ENCODE measurements around the gene SEMA3E. TPM values are rescaled to one million over a fixed set of nuclear protein-coding genes. Genes with fewer than 3 reads are reported as not detected.

SEMA3E gene
- total and polyA plus RNA-seq, 8 donors, result 0.19 to 9.2 (median 0.93) TPM; not detected in 1

- H3K27ac ChIP-seq, result no peak overlapping the region
- H3K4me3 ChIP-seq, result no peak overlapping the region
- intact Hi-C loops (cut with DNase I; ENCODE audit: low total_unique reads), result no loop called here
- no peaks in the 10 kb centered on the region for H3K4me1 ChIP-seq
- no peaks in the 10 kb centered on the region for H3K9me3 ChIP-seq
- no peaks in the 10 kb centered on the region for H3K36me3 ChIP-seq
- 49 to 62% (median 56%) methylated on average over 3 of the region's 3 CpGs for WGBS, 5 donors
- TF ChIP-seq CTCF (IDR thresholded peaks at IDR 0.05) (no peak), POLR2AphosphoS5 (IDR thresholded peaks at IDR 0.05) (no peak), POLR2A (IDR thresholded peaks at IDR 0.05) (no peak), EP300 (IDR thresholded peaks at IDR 0.05) (no peak)
- DNase-seq, result no peak
- H3K27me3 ChIP-seq, result no peaks in the 10 kb centered on the region
Measured at GRCh38 chr7:83517035-83517700, 131.8 kb downstream of the SEMA3E start.

- DNase-seq, result peak in 1 of 2 donors; percentile 11
- H3K4me1 ChIP-seq, result no peaks in the 10 kb centered on the region
- no peak overlapping the region for H3K4me3 ChIP-seq
- no peaks in the 10 kb centered on the region for H3K36me3 ChIP-seq
- H3K9me3 ChIP-seq, result no peaks in the 10 kb centered on the region
- TF ChIP-seq EP300 (IDR thresholded peaks at IDR 0.05) (no peak), POLR2AphosphoS5 (IDR thresholded peaks at IDR 0.05) (no peak), CTCF (IDR thresholded peaks at IDR 0.05) (no peak), POLR2A (IDR thresholded peaks at IDR 0.05) (no peak)
- H3K27ac ChIP-seq, result no peak overlapping the region
- 7 to 30% (median 13%) methylated on average over 3 of the region's 3 CpGs for WGBS, 5 donors
- intact Hi-C loops (cut with DNase I; ENCODE audit: low total_unique reads), result no loop called here
- H3K27me3 ChIP-seq, result no peaks in the 10 kb centered on the region
Measured at GRCh38 chr7:83514977-83515376, 134.0 kb downstream of the SEMA3E start.

GRCh38 chr7:83509255-83510021 is 139.5 kb downstream of the SEMA3E start:
- no peak for DNase-seq
- Histone ChIP-seq H3K27me3 (no peaks in the 10 kb centered on the region), H3K36me3 (no peaks in the 10 kb centered on the region), H3K9me3 (no peaks in the 10 kb centered on the region), H3K4me3 (no peak overlapping the region), H3K4me1 (no peaks in the 10 kb centered on the region), H3K27ac (no peak overlapping the region)
- intact Hi-C loops (cut with DNase I; ENCODE audit: low total_unique reads), result no loop called here
- TF ChIP-seq POLR2A (IDR thresholded peaks at IDR 0.05) (no peak), POLR2AphosphoS5 (IDR thresholded peaks at IDR 0.05) (no peak), CTCF (IDR thresholded peaks at IDR 0.05) (no peak), EP300 (IDR thresholded peaks at IDR 0.05) (no peak)
- 75 to 83% (median 79%) methylated on average over 3 of the region's 3 CpGs for WGBS, 5 donors

- no peak overlapping the region for H3K4me3 ChIP-seq
- H3K4me1 ChIP-seq, result no peaks in the 10 kb centered on the region
- WGBS, 5 donors, result 54 to 68% (median 63%) methylated on average over 2 of the region's 2 CpGs
- DNase-seq, result no peak
- intact Hi-C loops (cut with DNase I; ENCODE audit: low total_unique reads), result no loop called here
- TF ChIP-seq EP300 (IDR thresholded peaks at IDR 0.05) (no peak), POLR2A (IDR thresholded peaks at IDR 0.05) (no peak), CTCF (IDR thresholded peaks at IDR 0.05) (no peak), POLR2AphosphoS5 (IDR thresholded peaks at IDR 0.05) (no peak)
- H3K27ac ChIP-seq, result no peak overlapping the region
- no peaks in the 10 kb centered on the region for H3K9me3 ChIP-seq
- H3K36me3 ChIP-seq, result no peaks in the 10 kb centered on the region
- H3K27me3 ChIP-seq, result no peaks in the 10 kb centered on the region
Measured at GRCh38 chr7:83504330-83504729, 144.6 kb downstream of the SEMA3E start.
